ENCODE data around the gene CEP170B.

GRCh38 chr14:104936361-104937155, 71.5 kb downstream of the CEP170B start:
- TF ChIP-seq NFE2L1 (CRISPR knock-in tag; IDR thresholded peaks at IDR 0.05; ENCODE audit: borderline replicate concordance) (no peak), ZNF280B (CRISPR knock-in tag; IDR thresholded peaks at IDR 0.05; ENCODE audit: borderline replicate concordance) (no peak), MAZ (IDR thresholded peaks at IDR 0.05; ENCODE audit: borderline replicate concordance, low read depth, low read length) (no peak), MAZ (CRISPR knock-in tag; IDR thresholded peaks at IDR 0.05; ENCODE audit: low read depth) (no peak)
